Breast epithelium (tissue), 3 donors: ENCODE measurements around the gene GPR149.

Source experiments
- CTCF ChIP-seq, 3 donors: fragments of 450-650 bp; IDR thresholded peaks; one replicate each; pipeline ENCODE4 v1.5.1; 2016 to 2017; ENCODE audit warnings: antibody characterized with exemption in 3 of 3, mild to moderate bottlenecking in 3 of 3, moderate library complexity in 3 of 3
- POLR2AphosphoS5 ChIP-seq, 3 donors: sonication (generic); formaldehyde crosslinking; IDR thresholded peaks; one replicate each; pipeline ENCODE4 v1.6.1; 2017; ENCODE audit warnings: antibody characterized with exemption in 3 of 3

GRCh38 chr3:154338008-154338407, 92.0 kb downstream of the GPR149 start:
- TF ChIP-seq CTCF (IDR thresholded peaks at IDR 0.05) (no peak), POLR2AphosphoS5 (IDR thresholded peaks at IDR 0.05) (no peak)
